Stimulated activated CD4-positive, alpha-beta T cell treated with anti-CD3 and anti-CD28 coated beads, TNF-alpha, amount 100 ng/mL, for 24 hours (primary cell): ENCODE results near the gene KAT2A.

Experiments
- DNase-seq, 3 experiments: peaks; one replicate each; pipeline ENCODE4 v3.0.0-alpha.2; 2020; ENCODE audit warnings: low read depth in 3 of 3

KAT2A gene

GRCh38 chr17:42135664-42136653, 14.8 kb upstream of the KAT2A start:
- DNase-seq, result no peak

- DNase-seq, result no peak
These were observed 14.0 kb upstream of the KAT2A start for GRCh38 chr17:42135151-42135550.

GRCh38 chr17:42133461-42134041, 12.4 kb upstream of the KAT2A start:
- DNase-seq, result no peak

GRCh38 chr17:42132941-42133340, 11.8 kb upstream of the KAT2A start:
- DNase-seq, result peak in 1 of 3 experiments; percentile 43

GRCh38 chr17:42131981-42132432, 10.8 kb upstream of the KAT2A start:
- DNase-seq, result no peak

- no peak for DNase-seq
These were observed 10.1 kb upstream of the KAT2A start for GRCh38 chr17:42131232-42131631.

- DNase-seq, result no peak
These were observed 9.3 kb upstream of the KAT2A start for GRCh38 chr17:42130310-42130936.

- DNase-seq, result no peak
These were observed 8.1 kb upstream of the KAT2A start for GRCh38 chr17:42129109-42129837.

- no peak for DNase-seq
These were observed 6.2 kb upstream of the KAT2A start for GRCh38 chr17:42127414-42127813.

GRCh38 chr17:42126836-42127235, 5.7 kb upstream of the KAT2A start:
- no peak for DNase-seq

- no peak for DNase-seq
These were observed 4.4 kb upstream of the KAT2A start for GRCh38 chr17:42125565-42125964.

- DNase-seq, result no peak
These were observed 3.1 kb upstream of the KAT2A start for GRCh38 chr17:42124256-42124655.

- DNase-seq, result no peak
These were observed 1.5 kb upstream of the KAT2A start, which contains the start of gene HSPB9 for GRCh38 chr17:42122371-42123303. Gene HSPB9 (plus strand): TSS chr17:42122804. CDS start chr17:42122851, 47 bp downstream.

- no peak for DNase-seq
These were observed 902 bp downstream of the KAT2A start for GRCh38 chr17:42120161-42120769.

GRCh38 chr17:42119301-42119700, 1.9 kb downstream of the KAT2A start:
- no peak for DNase-seq

- peak in 1 of 3 experiments; percentile 35 for DNase-seq
These were observed 2.6 kb downstream of the KAT2A start for GRCh38 chr17:42118545-42118944.

- no peak for DNase-seq
These were observed 3.0 kb downstream of the KAT2A start for GRCh38 chr17:42118126-42118510.

- no peak for DNase-seq
These were observed 3.6 kb downstream of the KAT2A start for GRCh38 chr17:42117397-42118125.

GRCh38 chr17:42116705-42117396, 4.3 kb downstream of the KAT2A start:
- DNase-seq, result peak; percentile 57 to 79 (median 72)
